GM19468 (cell line): ENCODE data around the gene TMEM97.

Source experiments
- ATAC-seq: cut with Tn5 transposase; IDR thresholded peaks from one replicate; pipeline ENCODE4 v1.9.1; 2021; ENCODE audit warnings: mild to moderate bottlenecking, moderate library complexity, moderate number of reproducible peaks; ENCODE audit not compliant: unreplicated experiment; ENCODE audit errors: extremely low read depth

Gene TMEM97

GRCh38 chr17:28315846-28316705 lies 2.9 kb upstream of the TMEM97 start:
- no peak for ATAC-seq

DNA sequence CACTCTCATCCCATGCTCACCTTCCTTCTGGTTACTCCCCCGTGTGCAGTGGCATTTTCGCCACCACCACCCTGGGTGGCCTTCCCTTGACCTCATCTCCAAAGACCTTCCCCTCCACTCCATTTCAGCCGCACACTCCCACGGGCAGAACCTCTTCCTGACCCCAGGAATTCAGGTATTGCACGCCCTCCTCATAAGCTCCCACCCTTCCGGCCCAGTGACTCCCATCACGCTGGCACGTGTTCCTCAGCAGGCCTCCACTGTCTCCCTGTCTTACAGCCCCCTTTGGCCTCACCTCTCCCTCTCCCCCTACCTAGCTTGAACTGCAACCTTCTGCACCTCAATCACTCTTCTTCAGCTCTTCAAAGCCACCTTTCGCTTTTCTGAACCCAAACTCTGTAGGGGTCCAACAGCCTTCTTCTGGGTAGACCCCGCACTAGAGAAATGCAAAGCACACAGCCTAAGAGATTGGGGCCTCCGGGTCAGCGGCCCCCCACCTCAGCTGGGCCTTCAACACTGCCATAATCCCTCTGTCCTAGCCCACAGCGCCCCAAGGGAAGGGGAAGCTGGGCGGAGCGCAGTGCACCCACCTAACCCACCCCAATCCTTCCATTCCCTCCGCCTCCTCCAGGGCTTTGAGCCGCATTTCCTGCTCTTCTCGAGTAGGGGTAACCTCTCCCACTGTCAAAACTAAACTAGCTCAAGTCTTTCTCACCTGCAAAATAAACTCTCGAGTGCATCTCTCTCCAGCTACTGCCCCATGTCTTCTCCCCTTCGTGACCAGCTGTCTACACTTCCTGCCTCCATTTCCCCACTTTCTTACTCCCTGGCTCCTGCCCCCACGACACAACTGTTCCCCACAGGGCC lies 1.7 kb upstream of the TMEM97 start:
- ATAC-seq: no peak

GRCh38 chr17:28317966-28318758 lies 838 bp upstream of the TMEM97 start:
- no peak for ATAC-seq

DNA sequence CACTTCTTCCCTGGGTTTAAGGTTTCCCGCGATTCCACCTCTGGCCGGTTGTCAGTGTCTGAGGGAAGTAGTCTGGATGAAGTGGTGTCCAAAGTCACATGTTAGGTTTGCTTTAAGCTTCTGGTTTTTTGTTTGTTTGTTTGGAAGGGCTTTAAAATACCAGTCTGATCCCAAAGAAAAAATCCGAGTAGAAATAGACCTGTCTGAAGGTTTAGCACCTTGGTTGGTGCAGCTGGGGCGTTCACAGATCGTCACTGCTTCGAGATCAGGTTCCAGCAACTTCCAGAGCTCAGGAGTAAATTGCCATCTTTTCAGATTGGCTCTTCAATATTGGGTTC lies 567 bp downstream of the TMEM97 start:
- no peak for ATAC-seq

- ATAC-seq: no peak
Observed at GRCh38 chr17:28320215-28321061, 1.4 kb downstream of the TMEM97 start.

DNA sequence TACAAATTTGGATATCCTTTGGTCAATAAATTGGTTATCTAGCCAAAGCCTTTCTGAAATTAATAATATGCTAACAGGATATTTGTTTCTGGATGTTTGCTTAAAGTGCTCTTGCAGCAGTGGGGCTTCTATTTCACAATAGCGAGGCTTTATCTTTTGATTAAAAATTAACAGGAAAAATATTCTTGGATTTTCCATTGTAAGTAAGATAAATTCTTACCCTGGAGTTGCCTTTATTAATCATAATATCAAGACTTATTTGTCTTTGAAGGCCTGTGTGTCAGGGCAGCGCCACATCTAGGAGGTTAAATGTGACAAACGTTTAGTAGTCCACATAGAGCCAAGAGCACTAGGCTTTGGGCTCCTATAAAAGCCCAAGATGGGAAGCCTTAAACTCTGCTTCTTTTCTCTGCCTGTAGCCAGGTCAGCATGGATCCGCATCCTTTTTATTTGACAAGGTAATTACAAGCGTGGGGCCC lies 5.3 kb downstream of the TMEM97 start:
- ATAC-seq: no peak

GRCh38 chr17:28324781-28325180 lies 5.8 kb downstream of the TMEM97 start:
- no peak for ATAC-seq

DNA sequence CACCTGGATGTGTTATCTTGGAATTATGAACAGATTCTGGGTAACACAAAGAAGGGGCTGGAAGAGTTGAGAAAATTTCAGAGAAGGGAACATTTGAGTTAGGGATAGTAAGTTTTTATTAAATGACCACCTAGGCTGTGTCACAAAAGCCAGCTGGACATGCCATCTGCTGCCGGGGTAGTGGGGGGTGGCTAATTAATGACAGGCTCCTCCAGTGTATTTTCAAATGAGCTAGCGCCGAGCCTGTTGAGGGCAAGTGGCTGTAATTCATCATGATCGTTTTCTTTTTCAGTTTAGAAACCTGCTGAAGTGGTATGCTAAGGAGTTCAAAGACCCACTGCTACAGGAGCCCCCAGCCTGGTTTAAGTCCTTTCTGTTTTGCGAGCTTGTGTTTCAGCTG lies 6.2 kb downstream of the TMEM97 start:
- ATAC-seq: no peak

GRCh38 chr17:28326114-28326513 lies 7.1 kb downstream of the TMEM97 start:
- no peak for ATAC-seq

DNA sequence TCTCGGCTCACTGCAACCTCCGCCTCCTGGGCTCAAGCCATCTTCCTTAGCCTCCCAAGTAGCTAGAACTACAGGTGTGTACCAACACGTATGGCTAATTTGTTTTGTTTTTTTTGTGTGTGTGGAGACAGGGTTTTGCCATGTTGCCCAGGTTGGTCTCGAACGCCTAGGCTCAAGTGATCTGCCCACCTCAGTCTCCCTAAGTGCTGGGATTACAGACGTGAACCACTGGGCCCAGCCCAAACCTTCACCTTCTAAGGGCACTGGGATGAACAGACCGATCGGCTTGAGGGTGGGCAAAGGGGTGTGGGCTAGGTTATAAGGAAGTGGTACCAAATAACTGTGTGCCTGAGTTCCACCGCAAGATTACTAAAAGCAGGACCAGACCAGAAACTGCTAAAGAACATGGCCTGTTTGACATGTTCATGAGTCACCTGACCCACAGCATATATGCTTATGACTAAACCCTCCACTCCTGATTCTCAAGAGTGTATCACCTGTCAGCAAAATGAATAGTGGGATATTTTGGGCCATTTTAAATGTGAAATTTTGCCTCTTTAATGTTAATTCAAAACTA lies 8.1 kb downstream of the TMEM97 start:
- ATAC-seq: no peak

- ATAC-seq: no peak
Observed at GRCh38 chr17:28327709-28328108, 8.7 kb downstream of the TMEM97 start.

DNA sequence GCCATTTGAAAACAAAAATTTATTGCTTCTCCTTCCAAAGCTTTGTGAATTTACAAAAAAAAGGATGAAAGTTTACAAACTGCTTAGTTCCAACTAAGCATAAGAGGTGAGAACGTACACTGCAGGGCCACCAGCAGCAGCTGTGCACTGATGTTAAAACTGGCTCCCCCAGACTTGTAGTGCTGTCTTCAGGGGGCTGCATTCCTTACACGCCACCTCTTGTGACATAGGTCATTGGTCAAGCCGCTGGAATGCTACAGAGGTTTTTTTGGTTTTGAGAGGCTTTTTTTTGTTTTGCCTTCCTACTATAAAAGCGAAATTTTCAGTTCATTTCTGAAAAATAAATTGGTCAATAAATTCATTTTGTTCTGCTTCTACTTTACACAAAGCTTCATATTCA lies 9.3 kb downstream of the TMEM97 start:
- no peak for ATAC-seq

DNA sequence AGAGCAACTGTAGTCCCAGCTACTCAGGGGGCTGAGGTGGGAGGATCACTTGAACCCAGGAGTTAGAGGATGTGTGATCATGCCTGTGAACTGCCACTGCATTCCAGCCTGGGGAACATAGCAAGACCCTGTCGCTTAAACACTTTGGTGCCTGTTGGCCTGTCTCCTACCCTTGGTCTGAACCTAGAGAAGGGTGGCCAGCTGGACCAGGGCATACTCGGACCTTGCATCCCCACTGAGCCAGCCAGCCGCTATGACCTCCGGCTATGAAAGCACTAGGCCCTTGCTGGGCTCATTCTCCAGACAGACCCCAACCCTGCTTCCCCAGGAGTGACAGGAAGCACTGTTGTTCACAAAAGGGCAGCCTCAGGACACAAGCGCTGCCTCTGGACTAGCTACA lies 11.7 kb downstream of the TMEM97 start:
- no peak for ATAC-seq

GRCh38 chr17:28331891-28332420 lies 13.0 kb downstream of the TMEM97 start:
- no peak for ATAC-seq

GRCh38 chr17:28333083-28333746 lies 14.2 kb downstream of the TMEM97 start:
- ATAC-seq: no peak

GRCh38 chr17:28334171-28334570 lies 15.2 kb downstream of the TMEM97 start:
- ATAC-seq: no peak

- ATAC-seq: no peak
Observed at GRCh38 chr17:28334666-28335200, 15.7 kb downstream of the TMEM97 start.
